Duodenal mucosa (tissue), 2 donors: Measurements from ENCODE around the gene SF3A1.

Source experiments
- H3K27ac ChIP-seq: one replicate; pipeline ENCODE4 v1.7.0; 2013; ENCODE audit warnings: low read depth, low read length
- H3K27me3 ChIP-seq, 2 donors: one replicate each; pipeline ENCODE4 v1.7.0; 2013; ENCODE audit warnings: low read length in 2 of 2, control low read depth in 1 of 2; ENCODE audit not compliant: insufficient read depth in 2 of 2, control insufficient read depth in 1 of 2
- H3K36me3 ChIP-seq, 2 donors: one replicate each; pipeline ENCODE4 v1.7.0; 2013; ENCODE audit warnings: low read length in 2 of 2, control low read depth in 1 of 2; ENCODE audit not compliant: insufficient read depth in 2 of 2, control insufficient read depth in 1 of 2
- H3K4me1 ChIP-seq, 2 donors: one replicate each; pipeline ENCODE4 v1.7.0; 2013; ENCODE audit warnings: low read length in 2 of 2, control low read depth in 1 of 2; ENCODE audit not compliant: insufficient read depth in 2 of 2, control insufficient read depth in 1 of 2
- H3K4me3 ChIP-seq, 2 donors: one replicate each; pipeline ENCODE4 v1.7.0; 2013; ENCODE audit warnings: low read length in 2 of 2, low read depth in 1 of 2
- H3K9ac ChIP-seq, 2 donors: one replicate each; pipeline ENCODE4 v1.7.0; 2013; ENCODE audit warnings: low read length in 2 of 2, low read depth in 1 of 2
- H3K9me3 ChIP-seq, 2 donors: one replicate each; pipeline ENCODE4 v1.7.0; 2013; ENCODE audit warnings: low read length in 2 of 2, control low read depth in 1 of 2; ENCODE audit not compliant: control insufficient read depth in 1 of 2

SF3A1 gene

GRCh38 chr22:30296324-30296723, 60.4 kb downstream of the SF3A1 start:
- no peaks in the 10 kb centered on the region for H3K9me3 ChIP-seq
- H3K4me1 ChIP-seq: peaks cover under 1 to 3% of the 10 kb centered on the region in 2 donors
- H3K27ac ChIP-seq: no peak overlapping the region
- peaks cover 40 to 89% of the 10 kb centered on the region in 2 donors for H3K36me3 ChIP-seq
- no peak overlapping the region for H3K9ac ChIP-seq
- no peak overlapping the region for H3K4me3 ChIP-seq
- no peaks in the 10 kb centered on the region for H3K27me3 ChIP-seq

GRCh38 chr22:30295576-30295975, 61.1 kb downstream of the SF3A1 start:
- H3K9me3 ChIP-seq: no peaks in the 10 kb centered on the region
- no peaks in the 10 kb centered on the region for H3K27me3 ChIP-seq
- H3K36me3 ChIP-seq: peaks cover 40 to 83% of the 10 kb centered on the region in 2 donors
- peaks cover 8 to 11% of the 10 kb centered on the region in 2 donors for H3K4me1 ChIP-seq
- no peak overlapping the region for H3K9ac ChIP-seq
- no peak overlapping the region for H3K27ac ChIP-seq
- no peak overlapping the region for H3K4me3 ChIP-seq

- Histone ChIP-seq H3K27ac (no peak overlapping the region), H3K4me3 (no peak overlapping the region), H3K36me3 (peaks cover 40 to 75% of the 10 kb centered on the region in 2 donors), H3K27me3 (no peaks in the 10 kb centered on the region), H3K4me1 (peaks cover 16 to 18% of the 10 kb centered on the region in 2 donors), H3K9me3 (no peaks in the 10 kb centered on the region), H3K9ac (no peak overlapping the region)
Observed at GRCh38 chr22:30294830-30295229, 61.9 kb downstream of the SF3A1 start.

- peaks cover 19% of the 10 kb centered on the region in 2 donors for H3K4me1 ChIP-seq
- H3K27ac ChIP-seq: no peak overlapping the region
- no peak overlapping the region for H3K9ac ChIP-seq
- peaks cover 36 to 69% of the 10 kb centered on the region in 2 donors for H3K36me3 ChIP-seq
- H3K9me3 ChIP-seq: no peaks in the 10 kb centered on the region
- H3K27me3 ChIP-seq: no peaks in the 10 kb centered on the region
- H3K4me3 ChIP-seq: no peak overlapping the region
Observed at GRCh38 chr22:30294066-30294465, 62.6 kb downstream of the SF3A1 start.

- peaks cover 33 to 59% of the 10 kb centered on the region in 2 donors for H3K36me3 ChIP-seq
- no peaks in the 10 kb centered on the region for H3K9me3 ChIP-seq
- no peak overlapping the region for H3K27ac ChIP-seq
Observed at GRCh38 chr22:30293026-30293425, 63.7 kb downstream of the SF3A1 start.

GRCh38 chr22:30292069-30292970, 64.4 kb downstream of the SF3A1 start:
- Histone ChIP-seq H3K9ac (no peak overlapping the region), H3K36me3 (peaks cover 27 to 52% of the 10 kb centered on the region in 2 donors), H3K9me3 (no peaks in the 10 kb centered on the region), H3K27ac (no peak overlapping the region), H3K4me1 (peaks cover 28 to 32% of the 10 kb centered on the region in 2 donors), H3K27me3 (no peaks in the 10 kb centered on the region), H3K4me3 (no peak overlapping the region)

More at GRCh38 chr22:30293026-30293425, 63.7 kb downstream of the SF3A1 start:
- no peak overlapping the region for H3K4me3 ChIP-seq
- H3K27me3 ChIP-seq: no peaks in the 10 kb centered on the region
- H3K9ac ChIP-seq: no peak overlapping the region
- H3K4me1 ChIP-seq: peaks cover 25 to 29% of the 10 kb centered on the region in 2 donors

- no peaks in the 10 kb centered on the region for H3K27me3 ChIP-seq
- H3K9ac ChIP-seq: peak overlapping the region in 1 of 2 donors; percentile 26
- H3K27ac ChIP-seq: peak overlapping the region; percentile 65
- peaks cover 28 to 36% of the 10 kb centered on the region in 2 donors for H3K4me1 ChIP-seq
- H3K4me3 ChIP-seq: no peak overlapping the region
- peaks cover 18 to 43% of the 10 kb centered on the region in 2 donors for H3K36me3 ChIP-seq
- no peaks in the 10 kb centered on the region for H3K9me3 ChIP-seq
Observed at GRCh38 chr22:30291058-30291892, 65.4 kb downstream of the SF3A1 start.

GRCh38 chr22:30290342-30291057, 66.2 kb downstream of the SF3A1 start:
- H3K27ac ChIP-seq: peak overlapping the region; percentile 65
- H3K36me3 ChIP-seq: peaks cover 15 to 36% of the 10 kb centered on the region in 2 donors
- H3K4me3 ChIP-seq: peak overlapping the region in 1 of 2 donors; percentile 67
- no peaks in the 10 kb centered on the region for H3K9me3 ChIP-seq
- peak overlapping the region; percentile 23 to 43 for H3K9ac ChIP-seq
- no peaks in the 10 kb centered on the region for H3K27me3 ChIP-seq
- peaks cover 28 to 36% of the 10 kb centered on the region in 2 donors for H3K4me1 ChIP-seq

GRCh38 chr22:30289980-30290313, 66.7 kb downstream of the SF3A1 start:
- Histone ChIP-seq H3K27ac (peak overlapping the region; percentile 65), H3K9me3 (no peaks in the 10 kb centered on the region), H3K9ac (peak overlapping the region; percentile 23 to 43), H3K36me3 (peaks cover 15 to 35% of the 10 kb centered on the region in 2 donors), H3K4me1 (peaks cover 28 to 36% of the 10 kb centered on the region in 2 donors), H3K27me3 (no peaks in the 10 kb centered on the region), H3K4me3 (peak overlapping the region; percentile 67 to 82)
